22Rv1 (cell line): ENCODE measurements around the gene DOHH.

ENCODE experiments used
- ZFX ChIP-seq: fragments of 450-650 bp; IDR thresholded peaks from 2 replicates; pipeline ENCODE4 v1.6.1; 2017; ENCODE audit warnings: antibody characterized with exemption, borderline replicate concordance
- TF ChIP-seq, protein P1 (sequence below): fragments of 450-650 bp; IDR thresholded peaks from 2 replicates; pipeline ENCODE4 v1.5.1; 2017; ENCODE audit warnings: mild to moderate bottlenecking

DNA sequence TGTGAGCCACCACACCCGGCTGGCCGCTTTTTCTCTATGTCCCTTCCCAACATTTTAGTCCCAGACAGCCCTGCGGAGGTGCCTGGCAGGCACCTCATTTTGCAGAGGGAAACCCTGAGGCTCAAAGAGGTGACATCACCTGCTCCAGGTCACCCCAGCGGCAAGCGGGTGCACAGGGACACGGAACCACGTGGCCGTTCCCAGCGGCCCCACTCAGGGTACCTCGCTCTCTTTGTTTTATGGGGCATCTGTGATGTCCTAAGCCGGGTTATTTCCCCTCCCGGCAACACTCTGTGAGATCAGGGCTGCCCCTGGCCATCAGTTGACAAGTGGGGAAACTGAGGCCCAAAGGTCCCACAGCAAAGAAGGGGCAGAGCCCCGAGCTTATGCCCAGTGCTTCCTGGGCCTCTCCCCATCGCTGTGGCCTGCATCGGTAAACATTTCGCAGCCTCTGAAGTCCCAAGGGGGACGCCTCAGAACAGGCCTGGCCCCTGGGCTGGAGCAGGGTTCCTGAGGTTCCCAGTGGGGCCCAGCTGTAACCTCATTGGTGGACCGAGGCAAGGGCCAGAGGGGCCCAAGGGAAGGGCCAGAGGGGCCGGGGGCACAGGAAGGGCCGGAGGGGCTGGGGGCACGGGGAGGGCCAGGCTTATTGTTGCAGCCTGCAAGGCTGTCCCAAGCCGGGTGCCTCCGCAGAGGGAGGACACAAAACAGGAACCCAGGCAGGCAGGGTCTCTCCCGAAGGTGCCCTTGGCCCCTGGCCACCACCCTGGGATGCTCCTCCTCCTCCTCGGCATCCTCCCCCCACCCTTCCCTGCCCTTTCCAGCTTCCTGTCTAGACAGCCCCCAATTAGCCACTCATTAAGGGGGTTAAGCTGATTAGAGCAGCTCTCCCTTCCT lies 59.1 kb downstream of the DOHH start:
- TF ChIP-seq, protein P1, sequence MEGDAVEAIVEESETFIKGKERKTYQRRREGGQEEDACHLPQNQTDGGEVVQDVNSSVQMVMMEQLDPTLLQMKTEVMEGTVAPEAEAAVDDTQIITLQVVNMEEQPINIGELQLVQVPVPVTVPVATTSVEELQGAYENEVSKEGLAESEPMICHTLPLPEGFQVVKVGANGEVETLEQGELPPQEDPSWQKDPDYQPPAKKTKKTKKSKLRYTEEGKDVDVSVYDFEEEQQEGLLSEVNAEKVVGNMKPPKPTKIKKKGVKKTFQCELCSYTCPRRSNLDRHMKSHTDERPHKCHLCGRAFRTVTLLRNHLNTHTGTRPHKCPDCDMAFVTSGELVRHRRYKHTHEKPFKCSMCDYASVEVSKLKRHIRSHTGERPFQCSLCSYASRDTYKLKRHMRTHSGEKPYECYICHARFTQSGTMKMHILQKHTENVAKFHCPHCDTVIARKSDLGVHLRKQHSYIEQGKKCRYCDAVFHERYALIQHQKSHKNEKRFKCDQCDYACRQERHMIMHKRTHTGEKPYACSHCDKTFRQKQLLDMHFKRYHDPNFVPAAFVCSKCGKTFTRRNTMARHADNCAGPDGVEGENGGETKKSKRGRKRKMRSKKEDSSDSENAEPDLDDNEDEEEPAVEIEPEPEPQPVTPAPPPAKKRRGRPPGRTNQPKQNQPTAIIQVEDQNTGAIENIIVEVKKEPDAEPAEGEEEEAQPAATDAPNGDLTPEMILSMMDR: no peak
- TF ChIP-seq ZFX: no peak
